ENCODE data around the gene RAB31. TPM values are rescaled to one million over a fixed set of nuclear protein-coding genes. Genes with fewer than 3 reads are reported as not detected.
A peak's percentile ranks its signal among the peaks of the same experiment; 100 is the strongest.

The RAB31 gene
- total RNA-seq, 1 experiment from 2014 or later: 64.3 TPM

DNA sequence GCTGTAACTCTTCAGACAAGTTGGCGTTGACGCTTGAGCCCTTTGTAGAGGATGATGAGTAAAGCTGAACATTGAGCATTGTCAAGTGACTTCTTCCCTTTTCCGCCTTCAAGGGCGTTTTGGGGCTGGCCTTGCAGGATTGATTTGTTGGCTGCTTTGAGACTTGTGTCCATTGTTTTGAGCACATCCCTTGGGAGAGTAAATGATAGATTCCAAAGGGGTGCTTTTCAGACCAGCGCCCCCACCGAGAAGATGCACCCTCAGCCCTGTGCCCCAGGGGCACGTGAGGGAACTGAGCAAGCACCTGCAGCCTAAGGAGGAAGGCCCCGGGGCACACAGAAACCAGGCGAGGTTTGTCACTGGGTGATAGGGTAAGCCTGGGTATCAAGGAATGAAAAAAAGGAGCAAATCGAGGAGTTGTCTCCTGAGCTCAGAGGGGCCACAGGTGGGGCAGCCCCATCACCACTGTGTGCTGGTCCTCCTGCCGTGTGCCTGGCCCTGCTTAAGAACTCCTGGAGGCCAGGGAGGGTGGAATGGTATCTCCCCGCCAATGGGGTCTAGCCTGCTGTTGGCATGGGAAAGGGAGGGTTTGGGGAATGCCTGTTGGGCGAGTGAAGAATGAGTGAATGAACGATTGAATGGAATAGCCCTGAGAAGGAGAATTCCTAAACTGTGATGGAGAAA lies 64.0 kb downstream of the RAB31 start:
- in situ Hi-C loops (cut with HindIII; ENCODE audit: low sequenced_read_pairs): no loop called here

DNA sequence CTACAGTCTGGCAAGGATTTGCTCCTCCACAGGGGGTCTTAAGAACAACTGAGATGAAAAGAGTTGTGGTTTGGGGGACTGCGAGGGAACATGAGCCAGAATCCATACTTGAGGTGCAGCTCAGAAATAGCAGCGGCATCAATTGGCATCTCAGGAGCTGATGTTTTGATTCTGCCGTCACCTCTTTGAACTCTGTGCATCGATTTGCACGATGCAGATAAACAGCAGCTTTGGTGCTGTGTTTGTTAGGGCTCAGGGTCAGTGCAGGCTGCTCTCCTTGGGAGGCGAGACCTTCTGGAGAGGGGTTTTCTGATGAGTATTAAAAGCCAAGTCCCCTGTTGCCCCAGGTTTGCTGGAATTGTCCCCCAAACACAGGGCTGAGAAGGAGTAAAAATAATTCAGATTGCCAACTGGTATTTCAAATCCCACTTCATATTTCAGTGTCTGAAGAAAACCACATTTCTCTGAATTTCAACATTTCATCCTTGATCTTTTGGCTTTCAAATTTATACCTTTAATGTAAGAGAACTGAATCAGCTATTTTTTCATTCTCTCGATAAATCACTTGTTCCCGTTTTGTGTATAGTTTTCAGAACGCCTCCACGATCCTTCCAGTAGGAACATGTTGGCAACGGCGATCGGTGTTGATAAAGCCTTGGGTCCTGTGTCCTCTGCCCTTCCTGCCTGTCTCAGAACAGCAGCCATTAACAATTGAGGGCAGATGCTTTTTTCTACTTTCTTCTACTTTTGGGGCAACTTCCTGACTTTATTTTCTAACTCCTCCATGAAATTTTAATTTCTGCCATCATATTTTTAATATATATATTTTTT lies 65.0 kb downstream of the RAB31 start:
- no peak for DNase-seq (ENCODE audit: low spot score)
- in situ Hi-C loops (cut with HindIII; ENCODE audit: low sequenced_read_pairs): no loop called here

More for the DNA sequence above, 64.0 kb downstream of the RAB31 start:
- DNase-seq (ENCODE audit: low spot score): no peak

- in situ Hi-C loops (cut with HindIII; ENCODE audit: low sequenced_read_pairs): no loop called here
- no peak for DNase-seq (ENCODE audit: low spot score)
Measured at GRCh38 chr18:9774150-9774549, 66.0 kb downstream of the RAB31 start.

DNA sequence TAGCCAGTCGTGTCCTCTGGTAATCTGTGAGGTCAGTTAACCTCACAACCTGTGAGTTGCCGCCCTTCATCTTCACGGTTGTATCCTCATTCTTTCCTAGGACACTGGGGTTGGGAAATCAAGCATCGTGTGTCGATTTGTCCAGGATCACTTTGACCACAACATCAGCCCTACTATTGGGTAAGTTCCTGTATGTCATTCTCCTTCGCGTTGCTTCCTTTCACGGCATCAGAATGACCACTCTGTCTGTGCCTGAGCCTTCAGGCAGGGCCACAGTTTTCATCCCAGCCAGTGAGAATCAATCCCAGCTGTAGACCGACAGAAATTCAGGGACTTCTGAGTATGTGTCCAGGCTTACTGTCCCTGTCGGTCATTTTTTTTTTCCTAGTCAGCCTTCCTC lies 67.1 kb downstream of the RAB31 start:
- no peak for DNase-seq (ENCODE audit: low spot score)
- in situ Hi-C loops (cut with HindIII; ENCODE audit: low sequenced_read_pairs): no loop called here

DNA sequence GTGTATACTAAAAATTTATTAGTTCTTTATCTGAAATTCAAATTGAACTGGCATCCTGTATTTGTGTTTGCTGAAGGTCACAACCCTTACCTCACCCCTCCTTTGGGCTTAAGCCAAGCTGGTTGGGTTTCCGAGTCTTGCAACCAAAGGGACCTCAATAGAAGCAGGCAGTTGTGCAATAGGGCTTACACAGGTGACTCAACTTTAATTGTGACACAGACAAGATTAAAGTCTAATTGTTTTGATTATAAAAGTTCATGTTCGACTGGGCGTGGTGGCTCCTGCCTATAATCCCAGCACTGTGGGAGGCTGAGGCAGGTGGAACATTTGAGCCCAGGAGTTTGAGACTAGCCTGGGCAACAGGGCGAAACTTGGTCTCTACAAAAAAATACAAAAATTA lies 71.5 kb downstream of the RAB31 start:
- no peak for DNase-seq (ENCODE audit: low spot score)
- in situ Hi-C loops (cut with HindIII; ENCODE audit: low sequenced_read_pairs): no loop called here

GRCh38 chr18:9782073-9782857 lies 74.2 kb downstream of the RAB31 start:
- in situ Hi-C loops (cut with HindIII; ENCODE audit: low sequenced_read_pairs): no loop called here
- DNase-seq (ENCODE audit: low spot score): no peak

- in situ Hi-C loops (cut with HindIII; ENCODE audit: low sequenced_read_pairs): no loop called here
Measured at GRCh38 chr18:9786631-9787030, 78.5 kb downstream of the RAB31 start.

DNA sequence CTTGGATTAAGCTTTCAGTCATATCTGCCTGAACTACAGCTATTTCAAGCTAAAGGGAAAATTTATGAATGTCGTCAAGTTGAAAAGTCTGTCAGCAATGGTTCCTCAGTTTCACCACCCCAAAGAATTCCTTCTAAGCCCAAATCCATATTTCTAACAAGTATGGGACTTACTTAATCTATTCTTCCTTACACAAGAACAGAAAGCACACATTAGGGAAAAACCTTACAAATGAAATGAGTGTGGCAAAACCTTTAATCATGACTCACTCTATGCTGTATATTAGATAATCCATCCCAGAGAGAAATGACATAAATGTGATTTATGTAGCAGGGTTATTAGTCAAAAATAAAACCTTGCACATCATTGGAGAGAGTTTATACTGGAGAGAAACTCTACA lies 78.9 kb downstream of the RAB31 start:
- in situ Hi-C loops (cut with HindIII; ENCODE audit: low sequenced_read_pairs): no loop called here
- no peak for DNase-seq (ENCODE audit: low spot score)

More at GRCh38 chr18:9786631-9787030, 78.5 kb downstream of the RAB31 start:
- DNase-seq (ENCODE audit: low spot score): no peak

- in situ Hi-C loops (cut with HindIII; ENCODE audit: low sequenced_read_pairs): no loop called here
- no peak for DNase-seq (ENCODE audit: low spot score)
Measured at GRCh38 chr18:9787712-9788111, 79.6 kb downstream of the RAB31 start.

DNA sequence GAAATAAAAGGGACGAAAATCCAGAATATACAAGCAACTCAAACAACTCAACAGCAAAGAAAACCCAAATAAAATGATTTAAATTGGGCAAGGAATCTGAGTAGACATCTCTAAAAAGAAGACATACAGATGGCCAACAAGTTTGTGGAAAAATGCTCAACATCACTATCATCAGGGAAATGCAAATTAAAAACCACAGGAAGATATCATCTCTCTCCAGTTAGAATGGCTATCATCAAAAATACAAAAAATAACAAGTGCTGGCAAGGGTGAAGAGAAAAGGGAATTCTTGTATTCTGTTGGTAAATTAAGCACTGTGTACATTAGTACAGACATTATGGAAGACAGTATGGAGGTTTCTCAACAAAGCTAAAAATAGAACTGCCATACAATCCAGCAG lies 80.0 kb downstream of the RAB31 start:
- no peak for DNase-seq (ENCODE audit: low spot score)
- in situ Hi-C loops (cut with HindIII; ENCODE audit: low sequenced_read_pairs): no loop called here

DNA sequence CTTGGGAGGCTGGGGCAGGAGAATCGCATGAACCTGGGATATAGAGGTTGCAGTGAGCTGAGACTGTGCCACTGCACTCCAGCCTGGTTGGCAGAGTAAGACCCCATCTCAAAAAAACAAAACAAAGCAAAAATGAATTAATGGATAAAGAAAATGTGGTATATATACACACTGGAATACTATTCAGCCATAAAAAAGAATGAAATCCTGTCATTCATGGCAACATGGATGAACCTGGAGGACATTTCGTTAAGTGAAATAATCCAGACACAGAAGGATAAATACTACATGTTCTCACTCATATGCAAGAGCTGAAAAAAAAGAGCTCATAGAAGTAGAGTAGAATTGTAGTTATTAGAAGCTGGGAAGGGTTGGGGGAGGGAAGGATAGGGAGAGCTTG lies 80.8 kb downstream of the RAB31 start:
- in situ Hi-C loops (cut with HindIII; ENCODE audit: low sequenced_read_pairs): no loop called here
- no peak for DNase-seq (ENCODE audit: low spot score)

DNA sequence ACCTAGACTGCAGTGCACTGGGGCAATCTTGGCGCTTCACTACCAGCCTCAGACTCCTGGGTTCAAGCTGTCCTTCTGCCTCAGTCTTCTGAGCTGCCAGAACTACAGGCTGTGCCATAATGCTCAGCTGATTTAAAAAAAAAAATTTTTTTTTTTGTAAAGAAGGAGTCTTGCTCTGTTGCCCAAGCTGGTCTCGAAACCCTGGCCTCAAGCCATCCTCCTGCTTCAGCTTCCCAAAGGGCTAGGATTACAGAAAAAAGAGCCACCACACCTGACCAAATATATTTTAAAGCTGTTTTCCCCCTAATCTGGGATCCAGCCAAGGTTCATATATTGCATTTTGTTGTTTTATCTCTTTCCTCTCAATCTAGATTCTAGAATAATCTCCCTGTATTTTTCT lies 82.2 kb downstream of the RAB31 start:
- no peak for DNase-seq (ENCODE audit: low spot score)
- in situ Hi-C loops (cut with HindIII; ENCODE audit: low sequenced_read_pairs): no loop called here

GRCh38 chr18:9791991-9792390 lies 83.9 kb downstream of the RAB31 start:
- in situ Hi-C loops (cut with HindIII; ENCODE audit: low sequenced_read_pairs): no loop called here
- DNase-seq (ENCODE audit: low spot score): no peak

DNA sequence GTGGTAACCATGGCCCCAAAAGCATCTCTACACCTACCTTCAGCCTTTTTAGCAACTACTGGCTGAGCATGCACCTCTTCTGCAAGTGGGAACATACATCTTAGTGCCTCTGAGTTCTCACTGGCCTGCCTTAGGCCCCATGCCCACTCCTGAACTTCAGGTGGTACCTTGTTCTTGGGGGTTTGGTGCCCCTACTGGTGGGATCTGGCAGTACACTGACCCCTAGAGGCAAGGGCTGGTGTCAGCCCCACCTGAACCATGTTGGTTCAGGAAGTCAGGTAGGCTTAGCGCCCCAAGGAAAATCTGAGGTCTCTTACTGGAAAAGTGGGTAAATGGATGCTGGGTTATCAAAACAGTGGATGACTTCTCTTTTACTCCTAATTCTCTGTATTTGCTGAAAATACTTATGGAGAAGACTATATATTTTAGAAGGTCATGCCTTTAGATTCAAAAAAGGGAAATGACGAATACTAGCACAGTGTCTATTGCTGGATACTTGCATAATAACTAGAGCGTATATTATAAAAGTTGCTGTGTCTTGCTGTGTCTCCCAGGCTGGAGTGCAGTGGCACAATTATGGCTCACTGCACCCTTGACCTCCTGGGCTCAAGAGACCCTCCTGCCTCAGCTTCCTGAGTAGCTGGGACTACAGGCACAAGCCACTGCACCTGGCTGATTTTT lies 84.6 kb downstream of the RAB31 start:
- no peak for DNase-seq (ENCODE audit: low spot score)
- in situ Hi-C loops (cut with HindIII; ENCODE audit: low sequenced_read_pairs): no loop called here

DNA sequence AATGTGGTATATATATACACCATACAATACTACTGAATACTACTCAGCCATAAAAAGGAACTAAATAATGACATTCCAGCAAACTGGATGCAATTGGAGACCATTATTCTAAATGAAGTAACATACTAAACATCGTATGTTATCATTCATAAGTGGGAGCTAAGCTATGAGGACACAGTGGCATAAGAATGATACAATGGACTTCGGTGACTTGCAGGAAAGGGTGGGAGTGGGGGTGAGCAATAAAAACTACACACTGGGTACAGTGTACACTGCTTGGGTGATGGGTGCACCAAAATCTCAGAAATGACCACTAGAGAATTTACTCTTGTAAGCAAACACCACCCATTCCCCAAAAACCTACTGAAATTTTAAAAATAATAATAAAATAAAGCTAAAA lies 87.9 kb downstream of the RAB31 start:
- DNase-seq (ENCODE audit: low spot score): no peak
- in situ Hi-C loops (cut with HindIII; ENCODE audit: low sequenced_read_pairs): no loop called here

GRCh38 chr18:9796935-9797549 lies 88.9 kb downstream of the RAB31 start:
- in situ Hi-C loops (cut with HindIII; ENCODE audit: low sequenced_read_pairs): no loop called here

DNA sequence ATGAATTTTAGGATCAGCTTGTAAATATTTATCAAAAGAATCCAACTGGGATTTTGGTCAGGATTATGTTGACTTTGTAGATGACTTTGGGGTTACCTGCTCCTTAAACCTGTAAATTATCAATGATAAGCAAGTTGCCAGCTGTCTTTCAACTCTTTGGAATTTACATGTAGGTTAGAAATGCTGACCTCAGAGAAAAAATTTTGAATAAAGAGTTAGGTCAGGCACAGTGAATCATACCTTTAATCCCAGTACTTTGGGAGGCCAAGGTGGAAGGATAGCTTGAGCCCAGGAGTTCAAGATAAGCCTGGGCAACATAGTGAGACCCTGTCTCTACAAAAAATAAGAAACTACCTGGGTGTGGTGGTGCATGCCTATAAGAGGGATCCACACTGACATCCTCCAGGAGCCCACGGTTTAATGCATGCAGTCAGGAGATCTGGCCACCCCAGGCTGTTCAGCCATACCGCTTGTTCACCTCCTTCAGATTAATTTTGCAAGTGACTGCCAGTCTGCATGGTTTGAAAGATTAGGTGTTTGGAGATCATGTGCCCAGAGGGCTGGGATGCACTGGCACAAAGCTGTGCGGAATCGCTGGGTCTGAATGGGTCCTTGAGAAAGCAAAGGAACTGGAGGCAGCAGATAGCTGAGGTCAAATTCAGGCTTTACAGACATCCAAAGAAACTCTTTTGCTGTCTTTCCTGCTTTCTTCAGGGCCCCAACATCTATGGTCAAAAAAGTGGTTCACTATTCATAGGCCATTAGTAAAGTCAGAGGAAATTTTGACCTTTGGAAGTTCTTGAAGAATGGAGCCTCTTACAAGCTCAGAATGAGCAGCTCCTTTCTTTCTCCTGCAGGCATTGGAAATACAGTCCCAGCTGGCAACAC lies 94.3 kb downstream of the RAB31 start:
- in situ Hi-C loops (cut with HindIII; ENCODE audit: low sequenced_read_pairs): no loop called here
- no peak for DNase-seq (ENCODE audit: low spot score)

More at GRCh38 chr18:9796935-9797549, 88.9 kb downstream of the RAB31 start:
- peak; percentile 54 for DNase-seq (ENCODE audit: low spot score)

- no peak for DNase-seq (ENCODE audit: low spot score)
- in situ Hi-C loops (cut with HindIII; ENCODE audit: low sequenced_read_pairs): no loop called here
Measured at GRCh38 chr18:9803063-9803697, 95.1 kb downstream of the RAB31 start.

Measured in G401 (cell line).